NCI-H128 (cell line): ENCODE measurements around the gene CYP8B1.
A peak's percentile ranks its signal among the peaks of the same experiment; 100 is the strongest.
"Not testable (repeated sequence)": the region's sequence is repeated elsewhere in the genome, so short reads cannot be mapped to it uniquely, and the experiment has no call there.

Experiments
- DNase-seq: peaks from one replicate; lab custom pipeline; 2025; ENCODE audit not compliant: unreplicated experiment; lab: John Stamatoyannopoulos, UW

CYP8B1 gene

GRCh38 chr3:42886294-42886822 lies 10.7 kb upstream of the CYP8B1 start:
- DNase-seq: no peak

GRCh38 chr3:42884324-42884723 lies 8.6 kb upstream of the CYP8B1 start:
- DNase-seq: no peak

- DNase-seq: not testable (repeated sequence)
Observed at GRCh38 chr3:42883251-42883930, 7.7 kb upstream of the CYP8B1 start.

- peak; percentile 53 for DNase-seq
Observed at GRCh38 chr3:42880601-42881451, 5.1 kb upstream of the CYP8B1 start.

- no peak for DNase-seq
Observed at GRCh38 chr3:42880183-42880582, 4.5 kb upstream of the CYP8B1 start.

- no peak for DNase-seq
Observed at GRCh38 chr3:42877881-42878280, 2.2 kb upstream of the CYP8B1 start.

GRCh38 chr3:42876940-42877720 lies 1.5 kb upstream of the CYP8B1 start:
- DNase-seq: no peak

- no peak for DNase-seq
Observed at GRCh38 chr3:42876401-42876800, 722 bp upstream of the CYP8B1 start.

GRCh38 chr3:42874749-42875148 lies 930 bp downstream of the CYP8B1 start:
- no peak for DNase-seq

- DNase-seq: no peak
Observed at GRCh38 chr3:42873221-42873982, 2.3 kb downstream of the CYP8B1 start.

GRCh38 chr3:42872718-42873117 lies 3.0 kb downstream of the CYP8B1 start:
- no peak for DNase-seq

GRCh38 chr3:42871592-42872196 lies 4.0 kb downstream of the CYP8B1 start:
- no peak for DNase-seq

- DNase-seq: no peak
Observed at GRCh38 chr3:42868841-42869240, 6.8 kb downstream of the CYP8B1 start.

- DNase-seq: no peak
Observed at GRCh38 chr3:42867138-42867537, 8.5 kb downstream of the CYP8B1 start.

GRCh38 chr3:42865256-42865655 lies 10.4 kb downstream of the CYP8B1 start:
- DNase-seq: no peak

GRCh38 chr3:42864321-42864950 lies 11.2 kb downstream of the CYP8B1 start:
- no peak for DNase-seq

GRCh38 chr3:42856544-42856943 lies 19.1 kb downstream of the CYP8B1 start:
- no peak for DNase-seq

- no peak for DNase-seq
Observed at GRCh38 chr3:42855547-42856380, 19.9 kb downstream of the CYP8B1 start.

GRCh38 chr3:42855219-42855546 lies 20.5 kb downstream of the CYP8B1 start:
- DNase-seq: no peak
